HG02973 (cell line): ENCODE results near the gene ZNF654.
"Not testable (repeated sequence)": the region's sequence is repeated elsewhere in the genome, so short reads cannot be mapped to it uniquely, and the experiment has no call there.

Experiments
- ATAC-seq: cut with Tn5 transposase; IDR thresholded peaks from one replicate; pipeline ENCODE4 v1.9.1; 2021; ENCODE audit warnings: moderate library complexity; ENCODE audit not compliant: unreplicated experiment

ZNF654 gene

GRCh38 chr3:88058581-88059379, at the start of gene ZNF654, which contains the start of gene CGGBP1:
Gene ZNF654 (plus strand): TSS chr3:88059255. CDS start chr3:88059320, 65 bp downstream.
Gene CGGBP1 (minus strand): TSS chr3:88059005. CDS start chr3:88055976, 3,029 bp downstream.
- ATAC-seq: peak; percentile 94

DNA sequence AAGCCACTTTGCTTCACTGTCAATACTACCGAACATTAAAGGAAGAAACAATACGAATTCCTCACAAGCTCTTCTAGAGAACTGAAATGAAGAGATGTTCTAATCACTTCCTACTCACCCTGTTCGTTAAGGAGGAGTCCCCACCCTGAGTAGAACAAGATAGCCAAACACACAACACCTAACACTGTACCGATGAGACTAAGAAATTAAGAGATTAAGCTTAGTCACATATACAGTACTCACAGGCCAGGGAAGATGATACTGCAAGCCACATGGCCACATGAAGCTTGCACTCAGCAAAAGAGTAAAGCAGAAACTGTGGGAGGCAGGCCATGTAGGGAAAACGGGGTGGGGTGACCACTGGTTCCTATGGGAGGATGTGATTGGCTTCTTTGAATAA, 48.2 kb upstream of the ZNF654 start:
- ATAC-seq: no peak

DNA sequence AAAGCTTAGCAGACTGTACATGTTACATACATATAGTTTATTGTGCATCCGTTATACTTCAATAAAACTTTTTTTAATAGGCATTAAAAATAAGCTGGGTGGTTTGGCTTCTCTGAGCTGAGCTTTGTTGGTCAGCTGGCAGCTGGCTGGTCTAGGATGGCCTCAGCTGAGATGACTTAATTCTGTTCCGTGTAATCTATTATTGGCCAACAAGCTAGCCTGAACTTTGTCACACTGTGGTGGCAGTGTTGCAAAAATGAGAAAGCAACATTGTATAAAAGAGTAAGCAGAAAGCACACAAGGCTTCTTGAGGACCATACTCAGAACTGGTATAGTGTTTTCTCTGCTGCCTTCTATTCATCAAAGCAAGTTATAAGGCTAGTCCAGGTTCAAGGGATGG, 45.5 kb upstream of the ZNF654 start:
- no peak for ATAC-seq

- not testable (repeated sequence) for ATAC-seq
These were observed 43.4 kb upstream of the ZNF654 start for GRCh38 chr3:88015656-88016055.

DNA sequence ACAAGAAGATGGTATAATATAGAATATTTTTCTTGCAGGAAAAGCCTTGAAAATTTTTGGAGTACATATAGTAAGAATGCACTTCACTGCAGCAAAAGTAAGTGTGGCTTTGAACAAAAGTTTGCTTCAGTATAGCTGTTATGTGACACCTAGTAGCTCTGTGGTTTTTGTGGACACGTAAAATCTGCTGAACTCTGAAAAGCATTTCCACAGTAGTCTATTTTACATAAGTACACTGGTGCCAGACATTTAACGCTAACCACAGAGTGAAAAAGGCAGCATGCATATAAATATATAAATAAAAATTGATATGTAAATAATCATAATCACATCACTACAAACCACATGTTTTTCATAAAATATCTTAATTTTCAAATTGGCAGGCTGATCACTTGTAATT, 40.0 kb upstream of the ZNF654 start:
- peak; percentile 82 for ATAC-seq

DNA sequence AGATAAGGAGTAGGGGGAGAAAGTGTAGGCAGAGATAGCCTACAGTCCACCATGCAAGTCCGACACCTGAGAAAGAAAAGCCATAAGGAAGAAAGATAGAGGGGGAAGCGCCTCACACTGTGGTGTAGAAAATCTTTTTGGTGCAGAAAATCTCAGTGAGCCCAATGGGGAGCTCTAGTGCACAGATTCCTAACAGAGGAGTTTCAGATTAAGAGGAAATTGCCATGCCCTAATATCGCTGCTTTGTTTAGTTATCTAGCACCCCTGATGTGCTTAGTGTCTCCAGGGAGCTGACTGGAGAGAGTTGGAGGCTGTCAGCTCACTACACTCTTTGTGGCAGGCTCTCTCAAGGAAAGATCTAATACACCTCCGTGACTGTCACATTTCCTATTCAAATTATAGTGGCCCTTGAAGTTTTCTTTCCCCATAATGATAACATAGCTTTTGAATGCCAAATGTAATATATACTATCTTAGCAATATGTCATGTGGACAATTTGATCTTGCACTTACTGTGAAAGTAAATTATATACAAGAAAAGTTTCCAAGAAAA, 34.0 kb upstream of the ZNF654 start:
- ATAC-seq: no peak

- ATAC-seq: no peak
These were observed 30.2 kb upstream of the ZNF654 start for GRCh38 chr3:88028876-88029275.

GRCh38 chr3:88030210-88030609, 28.8 kb upstream of the ZNF654 start:
- ATAC-seq: no peak

DNA sequence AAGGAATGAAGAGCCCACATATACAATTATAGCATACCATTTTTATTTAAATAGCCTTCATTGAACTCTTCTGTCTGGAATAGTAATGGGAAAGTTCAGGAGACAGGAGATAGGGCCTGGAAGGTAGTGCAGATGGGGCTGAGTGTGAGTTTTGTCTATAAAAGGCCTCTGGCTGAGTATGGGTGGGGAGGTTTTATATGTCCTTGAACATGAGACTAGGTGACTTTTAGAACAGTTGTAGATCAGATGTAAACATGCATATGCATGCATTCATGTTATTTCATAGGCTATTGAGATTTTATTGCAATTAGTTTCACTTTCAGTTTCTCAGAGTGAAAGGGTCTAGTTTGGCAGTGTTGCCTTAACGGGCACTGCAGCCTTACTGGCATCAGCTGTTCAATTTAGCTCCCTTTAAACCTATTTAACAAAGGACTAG, 27.4 kb upstream of the ZNF654 start:
- peak; percentile 82 for ATAC-seq

DNA sequence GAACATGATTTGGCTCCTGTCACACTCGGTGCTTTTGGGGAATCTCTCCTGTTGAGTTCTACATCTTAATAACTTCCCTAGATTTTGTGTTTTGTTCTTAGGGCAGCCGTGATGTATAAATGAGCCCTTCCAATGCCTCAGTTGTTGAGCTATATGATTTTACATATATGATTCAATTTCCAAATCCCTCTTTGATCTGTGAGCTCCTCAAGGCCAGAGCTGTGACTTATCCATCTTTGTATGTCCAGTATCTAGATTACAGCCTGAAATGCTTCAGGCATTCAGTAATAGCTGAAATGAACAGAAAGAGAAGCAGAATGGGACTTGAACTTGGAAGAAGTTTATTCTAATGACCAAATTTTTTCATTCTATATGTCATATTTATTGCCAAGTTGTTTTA, 26.8 kb upstream of the ZNF654 start:
- no peak for ATAC-seq

DNA sequence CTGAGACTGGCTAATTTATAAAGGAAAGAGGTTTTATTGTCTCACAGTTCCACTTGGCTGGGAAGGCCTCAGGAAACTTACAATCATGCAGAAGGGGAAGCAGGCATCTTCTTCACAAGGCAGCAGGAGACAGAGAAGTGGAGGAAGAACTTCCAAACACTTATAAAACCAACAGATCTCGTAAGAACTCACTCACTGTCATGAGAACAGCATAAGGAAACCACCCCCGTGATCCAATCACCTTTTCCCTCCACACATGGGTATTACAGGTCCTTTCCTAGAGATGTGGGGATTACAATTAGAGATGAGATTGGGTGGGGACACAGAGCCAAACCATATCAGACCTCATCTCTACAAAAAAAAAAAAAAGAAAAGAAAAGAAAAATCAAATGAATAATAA, 26.0 kb upstream of the ZNF654 start:
- ATAC-seq: no peak

DNA sequence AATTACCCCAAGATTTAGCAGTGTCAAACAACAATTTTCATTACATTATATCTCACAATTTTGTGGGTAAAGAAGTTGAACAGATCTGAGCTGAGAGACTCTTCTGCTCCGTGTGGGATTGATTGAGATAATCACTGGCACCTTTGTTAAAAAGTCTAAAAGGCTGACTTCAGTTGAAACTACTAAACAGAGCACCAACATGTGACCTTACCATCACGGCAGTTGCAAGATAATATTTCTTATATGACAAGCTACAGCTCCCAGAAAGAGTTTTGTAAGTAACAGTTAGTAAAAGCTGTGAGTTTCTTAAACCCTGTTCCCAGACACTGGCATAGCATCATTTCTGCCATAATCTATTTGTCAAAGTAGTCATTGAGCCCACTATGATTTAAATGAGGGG, 25.2 kb upstream of the ZNF654 start:
- ATAC-seq: no peak

DNA sequence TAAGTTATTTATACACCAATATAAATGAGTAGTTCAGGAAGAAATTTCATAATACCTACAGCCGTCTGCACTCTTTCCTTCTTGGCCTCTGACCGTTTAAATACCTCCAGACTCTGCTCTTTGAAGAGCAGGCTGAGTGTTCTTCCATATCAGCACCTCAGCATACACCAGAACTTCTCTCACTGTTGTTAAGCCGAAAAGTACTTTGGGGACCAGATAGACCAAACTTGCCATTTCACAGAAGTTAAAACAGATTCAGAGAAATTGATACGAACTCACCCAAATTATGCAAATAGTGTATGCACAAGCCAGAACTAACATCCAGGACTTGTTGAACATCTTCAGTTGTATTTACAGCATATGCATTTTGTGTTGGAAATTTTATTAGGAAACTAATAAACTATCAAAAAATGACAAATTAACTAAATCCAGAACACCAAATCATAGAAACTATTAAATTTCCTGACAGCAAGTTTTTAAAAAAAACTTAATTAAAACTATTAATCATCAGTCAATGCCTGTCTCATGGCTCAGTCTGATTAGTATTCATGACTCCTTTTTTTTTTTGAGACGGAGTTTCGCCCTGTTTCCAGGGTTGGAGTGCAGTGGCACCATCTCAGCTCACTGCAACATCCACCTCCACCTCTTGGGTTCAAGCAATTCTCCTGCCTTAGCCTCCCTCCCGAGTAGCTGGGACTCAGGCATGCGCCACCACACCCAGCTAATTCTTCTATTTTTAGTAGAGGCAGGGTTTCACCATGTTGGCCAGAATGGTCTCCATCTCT, 24.4 kb upstream of the ZNF654 start:
- ATAC-seq: no peak

- ATAC-seq: no peak
These were observed 22.8 kb upstream of the ZNF654 start for GRCh38 chr3:88036221-88036620.

DNA sequence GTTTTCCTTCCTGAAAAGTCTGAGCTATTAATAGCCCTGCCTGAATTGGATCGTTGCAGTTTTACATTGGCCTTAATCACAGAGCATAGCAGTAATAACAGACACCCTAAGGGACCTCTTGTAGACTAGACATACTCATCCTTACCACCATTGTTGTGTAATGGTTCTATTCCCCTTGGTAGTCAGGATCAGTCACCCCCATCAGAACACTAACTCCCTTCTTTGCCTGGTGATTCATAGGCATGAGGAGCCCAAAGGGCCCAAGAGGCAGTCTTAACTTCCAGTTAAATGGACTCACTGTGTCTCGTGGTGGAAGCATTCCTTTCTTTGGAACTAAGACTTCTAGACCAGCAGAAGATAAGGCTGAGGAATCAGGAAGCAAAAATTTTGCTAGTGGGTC, 20.5 kb upstream of the ZNF654 start:
- no peak for ATAC-seq

- no peak for ATAC-seq
These were observed 18.5 kb upstream of the ZNF654 start for GRCh38 chr3:88040529-88040928.

- no peak for ATAC-seq
These were observed 18.1 kb upstream of the ZNF654 start for GRCh38 chr3:88041005-88041404.

GRCh38 chr3:88044411-88044810, 14.6 kb upstream of the ZNF654 start:
- no peak for ATAC-seq

DNA sequence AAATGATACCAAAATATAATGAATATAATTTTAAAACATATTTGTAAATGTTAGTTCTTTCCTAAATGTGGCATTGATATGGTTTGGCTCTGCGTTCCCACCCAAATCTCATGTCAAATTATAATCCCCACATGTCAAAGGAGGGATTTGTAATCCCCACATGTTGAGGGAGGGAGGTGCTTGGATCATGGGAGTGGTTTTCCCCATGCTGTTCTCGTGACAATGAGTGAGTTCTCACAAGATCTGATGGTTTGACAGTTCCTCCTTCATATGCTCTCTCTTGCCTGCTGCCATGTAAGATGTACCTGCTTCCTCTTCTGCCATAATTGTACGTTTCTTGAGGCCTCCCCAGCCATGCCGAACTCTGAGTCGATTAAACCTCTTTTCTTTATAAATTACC, 12.3 kb upstream of the ZNF654 start:
- ATAC-seq: no peak

- no peak for ATAC-seq
These were observed 1.3 kb upstream of the ZNF654 start for GRCh38 chr3:88057630-88058305.

GRCh38 chr3:88058306-88058580, 812 bp upstream of the ZNF654 start:
- ATAC-seq: peak; percentile 17
